Stimulated activated CD4-positive, alpha-beta T cell treated with anti-CD3 and anti-CD28 coated beads, Interleukin-15, amount 100 ng/mL, for 24 hours (primary cell): Measurements from ENCODE around the gene BRIX1.
"Not testable (repeated sequence)": the region's sequence is repeated elsewhere in the genome, so short reads cannot be mapped to it uniquely, and the experiment has no call there.

Source experiments
- DNase-seq: peaks from one replicate; pipeline ENCODE4 v3.0.0-alpha.2; 2020

BRIX1 gene

DNA sequence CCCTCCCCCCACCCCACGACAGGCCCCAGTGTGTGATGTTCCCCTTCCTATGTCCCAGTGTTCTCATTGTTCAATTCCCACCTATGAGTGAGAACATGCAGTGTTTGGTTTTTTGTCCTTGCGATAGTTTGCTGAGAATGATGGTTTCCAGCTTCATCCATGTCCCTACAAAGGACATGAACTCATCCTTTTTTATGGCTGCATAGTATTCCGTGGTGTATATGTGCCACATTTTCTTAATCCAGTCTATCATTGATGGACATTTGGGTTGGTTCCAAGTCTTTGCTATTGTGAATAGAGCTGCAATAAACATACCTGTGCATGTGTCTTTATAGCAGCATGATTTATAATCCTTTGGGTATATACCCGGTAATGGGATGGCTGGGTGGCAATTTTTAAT, 56.1 kb downstream of the BRIX1 start:
- not testable (repeated sequence) for DNase-seq
